ENCODE results near the gene CA6.
"Not testable (repeated sequence)": the region's sequence is repeated elsewhere in the genome, so short reads cannot be mapped to it uniquely, and the experiment has no call there.

Gene CA6

DNA sequence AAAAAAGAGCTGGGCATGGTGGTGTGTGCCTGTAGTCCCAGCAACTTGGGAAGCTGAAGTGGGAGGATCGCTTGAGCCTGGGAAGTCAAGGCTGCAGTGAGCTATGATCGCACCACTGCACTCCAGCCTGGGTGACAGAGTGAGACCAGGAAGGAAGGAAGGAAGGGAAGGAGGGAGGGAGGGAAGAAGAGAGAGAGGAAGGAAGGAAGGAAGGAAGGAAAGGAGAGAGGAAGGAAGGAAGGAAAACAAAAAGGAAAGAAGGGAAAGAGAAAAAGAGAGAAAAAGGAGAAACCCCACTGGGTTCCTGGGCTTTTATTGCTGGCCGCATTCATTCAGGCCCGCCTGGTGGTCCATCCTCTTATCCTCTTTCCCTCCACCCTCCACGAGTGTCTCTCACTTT, 70.8 kb downstream of the CA6 start:
- in situ Hi-C loops (cut with HindIII; ENCODE audit: low sequenced_read_pairs): no loop called here
- H3K4me3 ChIP-seq (ENCODE audit: low read depth, low read length): no peak overlapping the region
- DNase-seq (ENCODE audit: low read depth): no peak
- TF ChIP-seq, protein P1, sequence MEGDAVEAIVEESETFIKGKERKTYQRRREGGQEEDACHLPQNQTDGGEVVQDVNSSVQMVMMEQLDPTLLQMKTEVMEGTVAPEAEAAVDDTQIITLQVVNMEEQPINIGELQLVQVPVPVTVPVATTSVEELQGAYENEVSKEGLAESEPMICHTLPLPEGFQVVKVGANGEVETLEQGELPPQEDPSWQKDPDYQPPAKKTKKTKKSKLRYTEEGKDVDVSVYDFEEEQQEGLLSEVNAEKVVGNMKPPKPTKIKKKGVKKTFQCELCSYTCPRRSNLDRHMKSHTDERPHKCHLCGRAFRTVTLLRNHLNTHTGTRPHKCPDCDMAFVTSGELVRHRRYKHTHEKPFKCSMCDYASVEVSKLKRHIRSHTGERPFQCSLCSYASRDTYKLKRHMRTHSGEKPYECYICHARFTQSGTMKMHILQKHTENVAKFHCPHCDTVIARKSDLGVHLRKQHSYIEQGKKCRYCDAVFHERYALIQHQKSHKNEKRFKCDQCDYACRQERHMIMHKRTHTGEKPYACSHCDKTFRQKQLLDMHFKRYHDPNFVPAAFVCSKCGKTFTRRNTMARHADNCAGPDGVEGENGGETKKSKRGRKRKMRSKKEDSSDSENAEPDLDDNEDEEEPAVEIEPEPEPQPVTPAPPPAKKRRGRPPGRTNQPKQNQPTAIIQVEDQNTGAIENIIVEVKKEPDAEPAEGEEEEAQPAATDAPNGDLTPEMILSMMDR (IDR thresholded peaks at IDR 0.05; ENCODE audit: low read depth, low read length, missing control alignments): no peak

DNA sequence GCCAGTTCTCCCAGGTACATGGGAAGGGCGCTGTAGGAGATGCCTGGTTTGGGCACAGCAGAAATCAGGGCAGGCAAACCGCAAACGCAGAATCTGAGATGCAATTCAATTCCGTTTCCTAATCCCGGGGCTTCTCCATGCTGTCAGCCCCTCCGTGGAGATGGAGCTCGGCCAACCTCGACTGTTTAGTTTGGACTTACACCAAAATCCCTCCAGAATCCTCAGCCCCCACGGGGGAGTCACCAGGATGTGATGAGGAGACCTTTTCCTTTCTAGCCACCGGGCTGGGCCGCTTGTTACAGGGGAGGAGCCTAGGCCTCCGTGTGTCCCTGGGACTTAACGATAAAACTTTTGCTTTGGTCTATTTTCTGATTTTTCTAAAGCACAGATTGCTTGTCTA, 72.7 kb downstream of the CA6 start:
- TF ChIP-seq, protein P1 (IDR thresholded peaks at IDR 0.05; ENCODE audit: low read depth, low read length, missing control alignments): no peak
- no peak overlapping the region for H3K4me3 ChIP-seq (ENCODE audit: low read depth, low read length)
- no peak for DNase-seq (ENCODE audit: low read depth)
- in situ Hi-C loops (cut with HindIII; ENCODE audit: low sequenced_read_pairs): no loop called here

DNA sequence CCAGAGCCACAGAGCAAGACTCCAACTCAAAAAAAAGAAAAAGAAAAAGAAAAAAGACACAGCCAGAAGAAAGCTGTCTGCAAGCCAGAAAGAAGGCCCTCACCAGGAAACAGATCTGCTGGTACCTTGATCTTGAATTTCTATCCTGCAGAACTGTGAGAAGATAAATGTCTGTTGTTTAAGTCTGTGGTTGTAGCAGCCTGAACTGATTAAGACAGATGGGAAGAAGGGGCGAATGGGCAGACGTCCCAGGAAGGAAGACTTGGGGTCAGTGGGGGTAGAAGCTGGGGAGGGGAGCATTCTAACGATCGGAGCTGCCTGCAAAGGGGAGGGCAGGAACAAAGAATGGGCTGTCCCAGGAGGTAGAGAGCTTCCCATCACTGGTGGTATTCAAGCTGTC, 74.2 kb downstream of the CA6 start:
- TF ChIP-seq, protein P1 (IDR thresholded peaks at IDR 0.05; ENCODE audit: low read depth, low read length, missing control alignments): no peak
- in situ Hi-C loops (cut with HindIII; ENCODE audit: low sequenced_read_pairs): no loop called here
- peak; percentile 38 for DNase-seq (ENCODE audit: low read depth)
- no peak overlapping the region for H3K4me3 ChIP-seq (ENCODE audit: low read depth, low read length)

DNA sequence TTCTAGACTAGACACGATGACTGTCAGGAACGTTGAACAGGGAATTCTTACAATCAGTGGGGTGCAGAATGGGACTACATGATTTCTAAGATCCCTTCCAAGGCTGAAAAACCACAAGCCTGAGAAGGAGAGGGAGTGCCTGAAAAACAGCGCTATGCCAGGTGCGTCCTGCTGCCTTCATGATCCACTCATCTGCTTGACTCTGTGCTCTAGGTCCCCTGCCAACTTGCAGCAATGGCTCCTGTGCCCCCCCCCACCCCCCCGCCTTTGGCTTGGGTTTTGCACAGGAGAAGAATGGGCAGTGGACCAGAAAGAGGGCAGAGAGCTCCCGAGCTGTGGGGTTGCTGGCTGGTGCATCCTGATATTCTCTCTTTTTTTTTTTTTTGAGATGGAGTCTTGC, 74.6 kb downstream of the CA6 start:
- in situ Hi-C loops (cut with HindIII; ENCODE audit: low sequenced_read_pairs): no loop called here
- no peak for DNase-seq (ENCODE audit: low read depth)
- H3K4me3 ChIP-seq (ENCODE audit: low read depth, low read length): no peak overlapping the region
- TF ChIP-seq, protein P1 (IDR thresholded peaks at IDR 0.05; ENCODE audit: low read depth, low read length, missing control alignments): no peak

DNA sequence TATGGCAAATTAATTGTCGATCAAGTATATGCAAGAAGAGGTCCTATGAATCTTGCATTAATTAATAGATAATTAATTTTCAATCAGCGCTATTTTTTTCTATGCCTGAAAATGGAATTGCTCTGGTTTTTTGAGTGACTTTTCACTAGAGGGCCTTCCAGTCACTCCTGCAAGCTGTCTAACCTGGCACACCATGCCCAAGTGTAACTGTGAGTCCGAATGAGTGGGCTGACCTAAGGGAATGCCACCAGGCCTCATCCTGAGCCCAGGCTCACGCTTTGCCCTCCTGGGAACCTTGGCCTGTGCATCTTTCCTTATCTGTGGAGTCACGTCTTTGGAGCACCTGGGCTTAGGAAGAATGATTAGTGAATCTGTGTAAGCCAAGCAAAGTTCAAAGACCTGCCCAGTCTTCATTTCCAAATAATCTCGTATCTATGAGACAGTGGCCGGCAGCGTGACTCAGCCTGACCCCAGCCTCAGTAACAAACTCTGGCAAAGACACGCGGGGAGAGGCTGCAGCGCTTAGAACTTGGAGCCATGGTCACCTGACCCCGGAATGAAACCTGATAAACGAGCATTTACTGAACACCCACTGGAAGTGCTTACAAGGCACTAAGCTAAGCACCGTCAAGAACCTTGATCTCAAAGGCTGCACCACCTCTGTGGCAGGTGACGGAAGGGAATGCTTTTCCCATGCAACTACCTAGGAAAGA, 76.5 kb downstream of the CA6 start:
- H3K4me3 ChIP-seq (ENCODE audit: low read depth, low read length); DNase-seq (ENCODE audit: low read depth); in situ Hi-C loops (cut with HindIII; ENCODE audit: low sequenced_read_pairs): not testable (repeated sequence)

DNA sequence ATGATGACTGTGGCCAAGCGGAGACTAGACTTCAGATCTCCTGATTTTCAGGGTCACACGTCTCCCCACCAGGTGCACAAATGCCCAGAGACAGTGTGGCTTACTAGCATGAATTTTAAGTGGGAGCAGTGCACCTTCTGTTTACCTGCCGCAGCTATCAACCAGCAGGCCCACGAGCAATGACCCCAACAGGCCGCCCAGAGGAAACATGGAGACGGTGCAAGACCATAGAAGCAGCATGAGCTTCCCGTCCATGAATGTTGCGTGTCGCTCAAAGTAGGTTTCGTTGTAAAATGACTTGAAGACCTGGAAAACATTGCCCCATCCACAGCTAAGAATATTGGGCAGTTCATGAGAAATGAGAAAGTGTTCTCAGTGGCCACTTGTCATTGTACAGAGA, 77.1 kb downstream of the CA6 start:
- no peak overlapping the region for H3K4me3 ChIP-seq (ENCODE audit: low read depth, low read length)
- no peak for DNase-seq (ENCODE audit: low read depth)
- in situ Hi-C loops (cut with HindIII; ENCODE audit: low sequenced_read_pairs): no loop called here
- TF ChIP-seq, protein P1 (IDR thresholded peaks at IDR 0.05; ENCODE audit: low read depth, low read length, missing control alignments): no peak

Measured in astrocyte of the cerebellum (primary cell).